HepG2 (cell line): ENCODE measurements around the gene TOM1L1. TPM values are rescaled to one million over a fixed set of nuclear protein-coding genes. Genes with fewer than 3 reads are reported as not detected.

Experiments used
- ATAC-seq: fragments of 200-7000 bp; cut with Tn5 transposase; 3 replicates; pipeline ENCODE4 v1.9.1; 2020; ENCODE audit warnings: mild to moderate bottlenecking, moderate library complexity
- BruUV-seq: library from RNA; stranded (reverse); fragments of 400-500 nt; replicated peaks from 2 replicates; lab custom pipeline; 2021; lab: Mats Ljungman, UMichigan
- CTCF ChIA-PET: fragments of 300-600 bp; formaldehyde crosslinking; extraction: SDS; loops from one replicate; lab custom pipeline; 2021; ENCODE audit warnings: low total read pairs, inconsistent platforms, low intra/inter-chr PET ratio; lab: Yijun Ruan, JAX
- POLR2A ChIA-PET: fragments of 350-600 bp; sonication (Branson Sonifier 250); formaldehyde crosslinking; loops from one replicate; lab custom pipeline; 2020; ENCODE audit warnings: antibody characterized with exemption, inconsistent platforms; lab: Yijun Ruan, JAX
- DNase-seq: peaks from one replicate; pipeline ENCODE4 v3.0.0-alpha.2; 2015; ENCODE audit warnings: low spot score
- FAIRE-seq: peaks from 3 replicates; lab custom pipeline; 2011; peaks lifted over from hg19 to GRCh38; lab: Jason Lieb, UNC
- H2AFZ ChIP-seq: one replicate; pipeline ENCODE4 v1.6.1; 2011; ENCODE audit warnings: low read length, inconsistent platforms
- H3K27ac ChIP-seq: fragments of 300-600 bp; 3 replicates; pipeline ENCODE4 v1.8.0; 2011; ENCODE audit warnings: mixed run types, mild to moderate bottlenecking, mixed read lengths, low read length, inconsistent platforms; ENCODE audit not compliant: insufficient read depth; ENCODE audit errors: extremely low read length
- H3K27me3 ChIP-seq, 2 experiments: fragments of 200-600 bp in 1 of 2; 2 replicates in 1 of 2; 3 replicates in 1 of 2; pipeline versions ENCODE4 v1.6.0 to v1.8.0; 2011; ENCODE audit warnings: low read length in 2 of 2, mild to moderate bottlenecking in 2 of 2, moderate library complexity in 2 of 2, inconsistent platforms in 1 of 2; ENCODE audit not compliant: insufficient read depth in 2 of 2, control insufficient read depth in 1 of 2
- H3K36me3 ChIP-seq, 2 experiments: fragments of 200-600 bp in 1 of 2; replicated peaks in 1 of 2; 2 replicates in 1 of 2; 3 replicates in 1 of 2; pipeline versions ENCODE4 v1.5.1 to v1.8.0; 2011; ENCODE audit warnings: low read length in 2 of 2, inconsistent platforms in 1 of 2; ENCODE audit not compliant: insufficient read depth in 2 of 2, control insufficient read depth in 1 of 2
- H3K4me1 ChIP-seq: 2 replicates; pipeline ENCODE4 v1.5.1; 2012; ENCODE audit warnings: low read length, inconsistent platforms; ENCODE audit not compliant: insufficient read depth
- H3K4me2 ChIP-seq: 2 replicates; pipeline ENCODE4 v1.6.0; 2011; ENCODE audit warnings: low read depth, low read length, inconsistent platforms
- H3K4me3 ChIP-seq, 3 experiments: fragments of 200-600 bp in 1 of 3; sonication (generic), shearing (Covaris generic) in 1 of 3; replicated peaks in 1 of 3; 2 replicates each; pipeline ENCODE4 v1.5.1; 2011 to 2016; ENCODE audit warnings: low read length in 3 of 3, inconsistent platforms in 2 of 3, low read depth in 2 of 3, mild to moderate bottlenecking in 2 of 3, control low read depth in 1 of 3, mixed read lengths in 1 of 3; ENCODE audit not compliant: insufficient read depth in 1 of 3
- H3K79me2 ChIP-seq: one replicate; pipeline ENCODE4 v1.6.1; 2011; ENCODE audit warnings: low read length, inconsistent platforms; ENCODE audit not compliant: insufficient read depth
- H3K9ac ChIP-seq: 2 replicates; pipeline ENCODE4 v1.6.0; 2011; ENCODE audit warnings: mild to moderate bottlenecking, low read depth, low read length, inconsistent platforms; ENCODE audit not compliant: insufficient read depth
- H3K9me3 ChIP-seq: 2 replicates; pipeline ENCODE4 v1.5.1; 2012; ENCODE audit warnings: mild to moderate bottlenecking, low read length
- H4K20me1 ChIP-seq: 2 replicates; pipeline ENCODE4 v1.6.0; 2011; ENCODE audit warnings: inconsistent platforms, mild to moderate bottlenecking, low read length, moderate library complexity; ENCODE audit not compliant: insufficient read depth
- PAWR ChIP-seq: sonication (generic); formaldehyde crosslinking; IDR thresholded peaks from 2 replicates; pipeline ENCODE4 v1.4.0; 2020; ENCODE audit warnings: missing genetic modification reagents, mild to moderate bottlenecking, borderline replicate concordance
- POLR2G ChIP-seq: fragments of 200-400 bp; formaldehyde crosslinking; IDR thresholded peaks from 2 replicates; pipeline ENCODE4 v1.6.1; 2018; ENCODE audit warnings: mild to moderate bottlenecking, low read depth, low read length, moderate library complexity
- RBM22 ChIP-seq: fragments of 200-400 bp; formaldehyde crosslinking; optimal IDR thresholded peaks from 2 replicates; pipeline ENCODE3; 2017; ENCODE audit warnings: mild to moderate bottlenecking, low read length, moderate library complexity
- ZNF335 ChIP-seq: sonication (generic); formaldehyde crosslinking; IDR thresholded peaks from 2 replicates; pipeline ENCODE4 v1.4.0; 2020; ENCODE audit warnings: missing genetic modification reagents
- ZNF343 ChIP-seq: sonication (generic); formaldehyde crosslinking; IDR thresholded peaks from 2 replicates; pipeline ENCODE4 v1.4.0; 2020; ENCODE audit warnings: mild to moderate bottlenecking, missing genetic modification reagents
- ZNF512 ChIP-seq: sonication (generic); formaldehyde crosslinking; IDR thresholded peaks from 2 replicates; pipeline ENCODE4 v1.4.0; 2020; ENCODE audit warnings: mild to moderate bottlenecking, missing genetic modification reagents
- ZNF512B ChIP-seq: sonication (generic); formaldehyde crosslinking; IDR thresholded peaks from 2 replicates; pipeline ENCODE4 v1.5.1; 2020; ENCODE audit warnings: missing genetic modification reagents, mild to moderate bottlenecking, borderline replicate concordance
- WGBS: methylation state at CpG from one replicate; pipeline ENCODE4 v1.1.6; 2017; ENCODE audit warnings: low lambda C conversion rate; 5-methylcytosine and 5-hydroxymethylcytosine counted together
- in situ Hi-C: cut with HindIII; loops from 2 replicates; pipeline ENCODE4 v1.10.0; 2017; ENCODE audit warnings: low pct_unique_long_range_greater_than_20kb; ENCODE audit not compliant: extremely low pct_ligation_motif_present
- intact Hi-C: fragments of 100-400 bp; cut with micrococcal nuclease; formaldehyde crosslinking; loops from one replicate; pipeline ENCODE4 v1.10.0; 2022; ENCODE audit not compliant: unreplicated experiment
- polyA plus RNA-seq, 8 experiments: library from polyadenylated mRNA; depleted of rRNA in 3 of 8; stranded (reverse) in 7 of 8; unstranded in 1 of 8; fragments of >200 nt; fragmentation: Illumina TruSeq in 4 of 8; extraction: Trizol in 4 of 8; gene quantifications; 2 replicates each; pipeline versions ENCODE4 v1.2.1 to v1.2.3, GENCODE V29; 2011 to 2016; ENCODE audit warnings: low read depth in 4 of 8, missing spikeins in 1 of 8, mixed read lengths in 1 of 8; ENCODE audit not compliant: insufficient read depth in 1 of 8
- total RNA-seq, 5 experiments: library from RNA; depleted of rRNA; stranded (reverse); fragments of >200 nt; fragmentation: Illumina TruSeq; extraction: Trizol; gene quantifications; 2 replicates each; pipeline ENCODE4 v1.2.3, GENCODE V29; 2016; ENCODE audit warnings: low read depth in 1 of 5

TOM1L1 gene
- total and polyA plus RNA-seq, 2 of the 13 experiments (the other 11 are each of a cell fraction or from before 2014, with no cell fraction given), result 45.3 to 51.3 TPM

- TF ChIP-seq ZNF512B (CRISPR knock-in tag), result no peak
- TF ChIP-seq PAWR (CRISPR knock-in tag), result no peak
- TF ChIP-seq ZNF335, result no peak
- no peak for TF ChIP-seq ZNF343 (CRISPR knock-in tag)
These were observed 49.5 kb downstream of the TOM1L1 start (continued) for GRCh38 chr17:54950116-54950515.

GRCh38 chr17:54951286-54951685, 50.6 kb downstream of the TOM1L1 start:
- 99% methylated on average over 4 of the region's 4 CpGs for WGBS
- DNase-seq, result no peak
- Histone ChIP-seq H3K4me2 (no peak overlapping the region), H3K9me3 (no peaks in the 10 kb centered on the region), H3K9ac (no peak overlapping the region), H3K79me2 (no peaks in the 10 kb centered on the region), H4K20me1 (no peaks in the 10 kb centered on the region), H3K4me3 (no peak overlapping the region), H3K4me1 (peaks cover 19% of the 10 kb centered on the region), H3K27ac (no peak overlapping the region), H3K36me3 (peaks cover 15 to 37% of the 10 kb centered on the region in 2 experiments), H2AFZ (no peak overlapping the region), H3K27me3 (no peaks in the 10 kb centered on the region)
- ChIA-PET POLR2A (no interaction called here), CTCF (no interaction called here)
- no peak for ATAC-seq
- in situ Hi-C loops, result no loop called here
- no TSS peak for BruUV-seq
- intact Hi-C loops, result no loop called here
- TF ChIP-seq POLR2G (peak; percentile 14; the same call in 1 of the 2 replicates), RBM22 (peak; percentile 51), ZNF512 (no peak)
- FAIRE-seq, result no peak
